ENCODE results near the gene RNF223. TPM values are rescaled to one million over a fixed set of nuclear protein-coding genes. Genes with fewer than 3 reads are reported as not detected.

The RNF223 gene
- total RNA-seq, 1 experiment from 2014 or later: 0.08 TPM

DNA sequence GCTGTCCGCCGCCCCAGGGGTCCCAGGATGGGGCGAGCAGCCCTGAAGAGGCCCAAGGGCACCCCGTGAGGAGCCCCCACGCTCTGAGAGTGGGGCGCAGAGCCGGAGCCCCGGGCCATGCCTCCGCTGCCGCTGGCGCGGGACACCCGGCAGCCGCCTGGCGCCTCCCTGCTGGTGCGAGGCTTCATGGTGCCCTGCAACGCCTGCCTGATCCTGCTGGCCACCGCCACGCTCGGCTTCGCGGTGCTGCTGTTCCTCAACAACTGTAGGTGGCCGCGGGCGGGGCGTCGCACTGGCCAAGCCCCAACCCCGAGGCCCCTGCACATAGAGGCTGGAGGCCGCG, 39.7 kb downstream of the RNF223 start:
- intact Hi-C loops (cut with micrococcal nuclease; ENCODE audit: unreplicated experiment) (no loop called here), in situ Hi-C loops (cut with HindIII; ENCODE audit: low pct_unique_long_range_greater_than_20kb, low sequenced_read_pairs) (no loop called here)
- H3K4me3 ChIP-seq (ENCODE audit: low read depth in 2 of 2, low read length in 2 of 2): no peak overlapping the region
- POLR2A ChIA-PET: no interaction called here
- 0 out of 2 replicates have a peak, but pooled peaks cover 2% of the 10 kb centered on the region for H3K4me1 ChIP-seq (ENCODE audit: control insufficient read depth, insufficient read depth, low read length)
- no peak for TF ChIP-seq TCF7L2 (IDR thresholded peaks at IDR 0.05; ENCODE audit: low read depth, low read length)
- TF ChIP-seq REST (IDR thresholded peaks at IDR 0.05; ENCODE audit: insufficient read depth in 1 of 2, low read depth in 2 of 2, low read length in 1 of 2): no peak
- TF ChIP-seq POLR2AphosphoS5 (IDR thresholded peaks at IDR 0.05; ENCODE audit: low read depth, low read length): no peak
- TF ChIP-seq, protein P1, sequence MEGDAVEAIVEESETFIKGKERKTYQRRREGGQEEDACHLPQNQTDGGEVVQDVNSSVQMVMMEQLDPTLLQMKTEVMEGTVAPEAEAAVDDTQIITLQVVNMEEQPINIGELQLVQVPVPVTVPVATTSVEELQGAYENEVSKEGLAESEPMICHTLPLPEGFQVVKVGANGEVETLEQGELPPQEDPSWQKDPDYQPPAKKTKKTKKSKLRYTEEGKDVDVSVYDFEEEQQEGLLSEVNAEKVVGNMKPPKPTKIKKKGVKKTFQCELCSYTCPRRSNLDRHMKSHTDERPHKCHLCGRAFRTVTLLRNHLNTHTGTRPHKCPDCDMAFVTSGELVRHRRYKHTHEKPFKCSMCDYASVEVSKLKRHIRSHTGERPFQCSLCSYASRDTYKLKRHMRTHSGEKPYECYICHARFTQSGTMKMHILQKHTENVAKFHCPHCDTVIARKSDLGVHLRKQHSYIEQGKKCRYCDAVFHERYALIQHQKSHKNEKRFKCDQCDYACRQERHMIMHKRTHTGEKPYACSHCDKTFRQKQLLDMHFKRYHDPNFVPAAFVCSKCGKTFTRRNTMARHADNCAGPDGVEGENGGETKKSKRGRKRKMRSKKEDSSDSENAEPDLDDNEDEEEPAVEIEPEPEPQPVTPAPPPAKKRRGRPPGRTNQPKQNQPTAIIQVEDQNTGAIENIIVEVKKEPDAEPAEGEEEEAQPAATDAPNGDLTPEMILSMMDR (IDR thresholded peaks at IDR 0.05): no peak; the same call in 1 of the 2 replicates
- no peak for TF ChIP-seq SIN3A (IDR thresholded peaks at IDR 0.05; ENCODE audit: borderline replicate concordance, insufficient read depth, low read depth, low read length)
- DNase-seq (ENCODE audit: low read depth, low spot score): no peak
- H3K27ac ChIP-seq (ENCODE audit: low read length): no peak overlapping the region
- CTCF ChIA-PET: no interaction called here
- no peaks in the 10 kb centered on the region for H3K36me3 ChIP-seq (ENCODE audit: control insufficient read depth, insufficient read depth, low read length)
- no TSS peak for BruUV-seq (replicated peaks)
- no peak for ATAC-seq
- no peaks in the 10 kb centered on the region for H3K9me3 ChIP-seq (ENCODE audit: control insufficient read depth, insufficient read depth, low read depth, low read length)
- H3K27me3 ChIP-seq (ENCODE audit: control insufficient read depth, insufficient read depth, low read length): no peaks in the 10 kb centered on the region

DNA sequence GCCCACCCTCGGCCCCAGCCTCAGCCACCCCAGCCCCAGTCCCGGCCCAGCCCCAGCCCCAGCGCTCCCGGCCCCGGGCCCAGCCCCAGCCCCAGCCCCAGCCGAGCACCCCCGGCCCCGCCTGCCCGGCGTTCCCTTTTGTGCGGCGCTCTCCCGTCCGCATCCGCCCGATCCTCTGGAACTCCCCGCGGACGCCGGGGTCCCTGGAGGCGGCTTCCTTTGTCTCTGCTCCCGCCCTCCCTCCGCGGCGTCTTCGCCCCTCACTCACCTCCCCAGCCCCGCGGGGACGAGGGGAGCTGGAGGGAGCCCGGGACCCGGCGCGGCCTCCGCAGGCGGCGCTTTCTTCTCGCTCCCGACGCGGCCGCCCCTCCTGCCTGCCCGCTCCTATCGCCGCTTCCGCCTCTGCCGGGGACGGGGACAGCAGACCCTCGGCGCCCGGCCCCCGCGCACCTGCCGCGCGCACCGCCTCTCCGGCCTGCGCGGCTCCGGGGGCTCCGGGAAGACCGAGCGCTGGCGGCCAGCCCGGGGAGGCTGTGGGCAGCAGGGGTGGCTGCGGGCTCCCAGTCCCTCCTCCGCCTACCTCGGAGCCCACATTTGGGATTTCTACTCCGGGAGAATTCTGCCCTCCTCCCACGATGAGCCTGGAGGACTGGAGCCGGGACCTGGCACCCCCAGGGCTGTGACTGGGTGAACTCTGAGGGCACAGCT, 40.2 kb downstream of the RNF223 start:
- Histone ChIP-seq H3K36me3 (ENCODE audit: control insufficient read depth, insufficient read depth, low read length) (no peaks in the 10 kb centered on the region), H3K4me3 (ENCODE audit: low read depth in 2 of 2, low read length in 2 of 2) (no peak overlapping the region)
- no TSS peak for BruUV-seq (replicated peaks)

More for the DNA sequence above, 40.2 kb downstream of the RNF223 start:
- no peak for DNase-seq (ENCODE audit: low read depth, low spot score)
- no peak overlapping the region for H3K27ac ChIP-seq (ENCODE audit: low read length)
- in situ Hi-C loops (cut with HindIII; ENCODE audit: low pct_unique_long_range_greater_than_20kb, low sequenced_read_pairs) (no loop called here), intact Hi-C loops (cut with micrococcal nuclease; ENCODE audit: unreplicated experiment) (no loop called here)
- no peaks in the 10 kb centered on the region for H3K27me3 ChIP-seq (ENCODE audit: control insufficient read depth, insufficient read depth, low read length)
- TF ChIP-seq, protein P1 (IDR thresholded peaks at IDR 0.05): no peak
- no peak for TF ChIP-seq SIN3A (IDR thresholded peaks at IDR 0.05; ENCODE audit: borderline replicate concordance, insufficient read depth, low read depth, low read length)
- TF ChIP-seq REST (IDR thresholded peaks at IDR 0.05; ENCODE audit: insufficient read depth in 1 of 2, low read depth in 2 of 2, low read length in 1 of 2): no peak
- no peak for TF ChIP-seq POLR2AphosphoS5 (IDR thresholded peaks at IDR 0.05; ENCODE audit: low read depth, low read length)
- no peak for TF ChIP-seq TCF7L2 (IDR thresholded peaks at IDR 0.05; ENCODE audit: low read depth, low read length)
- CTCF ChIA-PET: no interaction called here
- H3K4me1 ChIP-seq (ENCODE audit: control insufficient read depth, insufficient read depth, low read length): no peaks in the 10 kb centered on the region
- POLR2A ChIA-PET: no interaction called here
- H3K9me3 ChIP-seq (ENCODE audit: control insufficient read depth, insufficient read depth, low read depth, low read length): no peaks in the 10 kb centered on the region
- no peak for ATAC-seq

Data from Panc1 (cell line).